ENCODE measurements around the gene MEGF10.

GRCh38 chr5:127288676-127289075, 1.9 kb upstream of the MEGF10 start:
- TF ChIP-seq, protein P1, sequence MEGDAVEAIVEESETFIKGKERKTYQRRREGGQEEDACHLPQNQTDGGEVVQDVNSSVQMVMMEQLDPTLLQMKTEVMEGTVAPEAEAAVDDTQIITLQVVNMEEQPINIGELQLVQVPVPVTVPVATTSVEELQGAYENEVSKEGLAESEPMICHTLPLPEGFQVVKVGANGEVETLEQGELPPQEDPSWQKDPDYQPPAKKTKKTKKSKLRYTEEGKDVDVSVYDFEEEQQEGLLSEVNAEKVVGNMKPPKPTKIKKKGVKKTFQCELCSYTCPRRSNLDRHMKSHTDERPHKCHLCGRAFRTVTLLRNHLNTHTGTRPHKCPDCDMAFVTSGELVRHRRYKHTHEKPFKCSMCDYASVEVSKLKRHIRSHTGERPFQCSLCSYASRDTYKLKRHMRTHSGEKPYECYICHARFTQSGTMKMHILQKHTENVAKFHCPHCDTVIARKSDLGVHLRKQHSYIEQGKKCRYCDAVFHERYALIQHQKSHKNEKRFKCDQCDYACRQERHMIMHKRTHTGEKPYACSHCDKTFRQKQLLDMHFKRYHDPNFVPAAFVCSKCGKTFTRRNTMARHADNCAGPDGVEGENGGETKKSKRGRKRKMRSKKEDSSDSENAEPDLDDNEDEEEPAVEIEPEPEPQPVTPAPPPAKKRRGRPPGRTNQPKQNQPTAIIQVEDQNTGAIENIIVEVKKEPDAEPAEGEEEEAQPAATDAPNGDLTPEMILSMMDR (IDR thresholded peaks at IDR 0.05) = no peak
- no peak for TF ChIP-seq POLR2A (IDR thresholded peaks at IDR 0.05)
